ENCODE measurements around the gene GNS. TPM values are rescaled to one million over a fixed set of nuclear protein-coding genes. Genes with fewer than 3 reads are reported as not detected.

The GNS gene
- polyA plus RNA-seq, 3 donors, result 19.1 to 89.2 (median 29.9) TPM

DNA sequence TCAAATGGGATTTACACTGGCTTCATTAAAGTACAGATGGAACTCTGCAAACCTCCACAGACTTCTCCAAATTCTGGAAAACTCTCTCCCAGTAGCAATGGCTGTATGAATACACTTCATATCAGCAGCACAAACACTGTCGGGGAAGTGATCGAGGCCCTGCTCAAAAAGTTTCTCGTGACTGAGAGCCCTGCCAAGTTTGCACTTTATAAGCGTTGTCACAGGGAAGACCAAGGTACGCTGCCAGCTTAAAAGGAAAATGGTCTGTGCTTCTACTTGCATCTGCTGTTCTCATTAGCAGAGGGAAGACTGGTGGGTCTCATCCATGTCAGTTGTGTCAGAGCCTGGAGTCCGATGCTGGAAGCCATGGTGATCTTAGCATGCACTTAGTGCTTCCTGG, 71.0 kb downstream of the GNS start:
- H3K27ac ChIP-seq (ENCODE audit: low read depth, low read length), result no peak overlapping the region
- WGBS, 3 donors, result 50 to 77% (median 67%) methylated on average over 6 of the region's 6 CpGs

DNA sequence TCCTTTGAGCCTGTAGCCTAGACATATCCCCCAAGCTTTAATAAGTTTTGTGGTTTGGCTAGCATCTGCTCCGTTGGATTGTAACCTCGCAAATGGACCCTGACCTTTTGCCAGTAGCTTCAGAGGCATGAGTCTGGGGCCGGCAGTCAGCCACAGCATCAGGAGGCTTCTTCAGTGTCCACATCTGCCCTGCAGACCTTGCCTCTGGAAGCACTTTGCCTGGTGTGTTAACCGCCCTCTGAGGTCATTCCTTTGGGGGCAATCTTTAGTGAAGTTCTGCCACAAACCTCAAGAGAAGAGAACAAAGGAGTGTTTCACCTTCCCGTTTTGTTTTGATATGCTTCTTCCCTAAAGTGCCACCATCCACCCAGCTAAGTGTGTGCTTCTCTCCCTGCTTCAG, 71.4 kb downstream of the GNS start:
- H3K27ac ChIP-seq (ENCODE audit: low read depth, low read length), result no peak overlapping the region
- whole genome bisulfite sequencing, 3 donors, result 30 to 53% (median 52%) methylated on average over 5 of the region's 5 CpGs

DNA sequence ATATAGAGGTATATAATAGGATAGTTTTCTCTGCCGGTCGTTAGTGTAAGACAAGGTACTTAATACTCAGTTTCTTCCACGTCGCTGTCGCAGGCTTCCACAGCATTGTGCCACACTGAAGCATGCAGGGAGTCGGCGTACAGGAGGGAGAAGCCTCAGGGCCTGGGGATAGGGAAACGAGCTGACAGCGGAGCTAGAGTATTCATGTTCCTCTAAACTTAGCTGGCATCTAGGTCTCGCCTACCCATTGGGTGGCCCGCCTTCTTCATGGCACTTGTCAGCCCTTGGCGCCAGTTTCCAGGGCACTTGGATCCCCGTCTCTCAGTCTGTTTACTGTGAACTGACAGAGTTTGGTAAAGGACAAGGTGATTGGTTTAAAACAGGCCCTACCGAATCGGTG, 73.6 kb downstream of the GNS start:
- no peak overlapping the region for H3K27ac ChIP-seq (ENCODE audit: low read depth, low read length)
- 95 to 97% (median 97%) methylated on average over 15 of the region's 15 CpGs for WGBS, 3 donors

DNA sequence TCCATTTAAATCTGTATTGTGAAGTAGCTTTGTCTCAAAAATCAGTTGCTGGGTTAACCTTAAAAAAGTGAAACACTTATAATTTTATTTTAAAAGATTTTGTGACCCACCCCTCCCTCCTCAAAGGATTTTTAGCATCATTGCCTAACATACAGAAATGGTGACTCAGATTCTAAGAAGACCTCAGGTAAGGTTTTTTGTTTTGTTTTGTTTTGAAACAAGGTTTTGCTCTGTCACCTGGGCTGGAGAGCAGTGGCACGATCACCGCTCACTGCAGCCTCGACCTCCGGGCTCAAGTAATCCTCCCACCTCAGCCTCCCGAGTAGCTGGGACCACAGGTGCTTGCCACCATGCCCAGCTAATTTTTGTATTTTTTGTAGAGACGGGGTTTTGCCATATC, 74.2 kb downstream of the GNS start:
- WGBS, 3 donors, result 92 to 93% (median 93%) methylated on average over 6 of the region's 6 CpGs
- no peak overlapping the region for H3K27ac ChIP-seq (ENCODE audit: low read depth, low read length)

DNA sequence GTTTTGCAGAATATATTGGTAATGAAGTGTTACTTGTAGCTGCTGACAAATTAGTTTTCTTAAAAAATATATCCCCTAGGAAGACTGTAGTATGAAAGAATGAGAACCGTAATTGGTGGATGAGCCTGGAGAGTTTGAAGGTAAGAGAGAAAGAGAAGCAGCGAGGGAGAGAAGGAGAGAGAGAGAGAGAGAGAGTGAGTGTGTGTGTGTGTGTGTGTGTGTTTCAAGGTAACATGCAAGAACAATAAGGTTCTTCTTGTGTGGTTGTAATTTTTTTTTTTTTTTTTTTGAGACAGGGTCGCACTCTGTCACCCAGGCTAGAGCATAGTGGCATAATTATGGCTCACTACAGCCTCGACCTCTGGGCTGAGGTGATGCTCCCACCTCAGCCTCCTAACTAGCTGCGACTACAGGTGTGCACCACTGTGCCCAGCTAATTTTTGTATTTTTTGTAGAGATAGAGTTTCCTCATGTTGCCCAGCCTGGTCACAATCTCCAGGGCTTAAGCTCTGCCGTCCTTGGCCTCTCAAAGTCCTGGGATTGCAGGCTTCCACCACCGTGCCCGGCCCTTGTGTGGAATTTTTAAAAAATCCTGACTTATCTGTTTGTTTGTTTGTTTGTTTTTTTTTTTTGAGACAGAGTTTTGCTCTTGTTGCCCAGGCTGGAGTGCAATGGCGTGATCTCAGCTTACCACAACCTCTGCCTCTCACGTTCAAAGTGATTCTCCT, 75.2 kb downstream of the GNS start:
- H3K27ac ChIP-seq (ENCODE audit: low read depth, low read length), result no peak overlapping the region
- 81 to 85% (median 83%) methylated on average over 10 of the region's 10 CpGs for WGBS, 3 donors

DNA sequence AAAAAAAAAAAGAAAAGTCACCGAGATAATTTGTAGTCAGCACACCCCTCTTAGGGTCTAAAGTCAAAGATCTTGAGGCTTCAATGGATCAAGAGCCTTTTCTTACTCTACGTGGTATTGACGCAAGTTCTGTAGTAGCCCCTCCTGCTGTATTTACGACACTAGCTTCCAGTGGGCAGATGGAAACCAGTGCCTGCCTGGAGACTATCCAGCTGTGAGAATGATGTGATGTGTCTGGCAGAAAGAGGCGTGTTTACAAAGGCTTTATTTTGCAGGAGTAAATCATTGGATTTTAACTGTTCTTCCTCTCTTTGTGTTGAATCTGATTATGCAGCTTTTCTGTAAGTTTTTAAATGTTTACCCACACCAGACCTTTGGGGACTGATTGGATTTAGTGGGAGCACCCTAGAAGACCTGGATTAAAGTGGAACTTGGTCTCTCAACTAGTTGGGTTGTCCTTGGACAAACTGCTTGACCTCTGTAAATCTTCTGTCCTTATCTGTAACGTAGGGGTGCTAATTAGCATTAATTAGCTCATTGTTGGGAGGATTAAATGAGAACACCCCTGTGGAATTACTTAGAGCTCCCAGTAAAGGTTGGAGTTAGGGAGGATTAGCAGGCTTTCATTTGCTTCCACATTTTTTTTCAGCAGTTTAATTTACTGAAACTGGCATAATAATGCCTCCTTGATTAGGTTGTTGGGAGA, 76.5 kb downstream of the GNS start:
- 40 to 43% (median 41%) methylated on average over 6 of the region's 6 CpGs for WGBS, 3 donors
- H3K27ac ChIP-seq (ENCODE audit: low read depth, low read length), result no peak overlapping the region

DNA sequence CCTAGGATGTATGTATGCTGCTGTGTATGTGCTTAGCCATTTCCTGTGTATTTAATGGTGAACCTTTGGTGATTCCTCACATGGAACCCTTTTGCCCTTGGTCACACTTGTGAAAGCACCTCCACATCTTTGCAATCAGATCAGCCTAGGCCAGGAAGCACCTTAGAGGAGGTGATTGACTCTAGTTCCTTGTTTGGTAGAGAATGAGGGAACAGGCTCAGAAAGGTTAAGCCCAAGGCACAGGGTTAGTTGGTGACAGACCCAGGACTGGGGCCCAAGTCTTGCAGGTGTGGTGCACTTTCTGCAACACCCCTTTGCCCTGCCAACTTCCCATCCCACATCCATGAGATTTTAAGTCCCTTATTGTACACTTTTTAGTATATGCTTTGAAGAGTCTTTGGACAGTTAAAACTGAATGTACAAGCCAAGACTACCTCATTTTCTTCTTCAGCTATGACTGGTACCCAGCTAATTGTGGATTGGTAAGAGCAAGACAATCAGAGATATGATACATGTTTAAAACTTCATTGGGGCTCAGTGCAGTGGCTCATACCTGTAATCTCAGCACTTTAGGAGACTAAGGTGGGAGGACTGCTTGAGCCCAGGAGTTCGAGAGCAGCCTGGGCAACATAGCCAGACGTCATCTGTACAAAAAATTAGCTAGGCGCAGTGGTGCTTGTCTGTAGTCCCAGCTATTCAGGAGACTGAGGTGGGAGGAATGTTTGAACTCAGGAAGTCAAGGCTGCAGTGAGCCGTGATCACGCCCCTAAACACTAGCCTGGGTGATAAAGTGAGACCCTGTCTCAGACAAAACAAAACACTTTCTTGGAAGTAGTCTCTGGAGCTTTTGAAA, 77.8 kb downstream of the GNS start:
- no peak overlapping the region for H3K27ac ChIP-seq (ENCODE audit: low read depth, low read length)
- 76 to 89% (median 83%) methylated on average over 5 of the region's 5 CpGs for WGBS, 3 donors

DNA sequence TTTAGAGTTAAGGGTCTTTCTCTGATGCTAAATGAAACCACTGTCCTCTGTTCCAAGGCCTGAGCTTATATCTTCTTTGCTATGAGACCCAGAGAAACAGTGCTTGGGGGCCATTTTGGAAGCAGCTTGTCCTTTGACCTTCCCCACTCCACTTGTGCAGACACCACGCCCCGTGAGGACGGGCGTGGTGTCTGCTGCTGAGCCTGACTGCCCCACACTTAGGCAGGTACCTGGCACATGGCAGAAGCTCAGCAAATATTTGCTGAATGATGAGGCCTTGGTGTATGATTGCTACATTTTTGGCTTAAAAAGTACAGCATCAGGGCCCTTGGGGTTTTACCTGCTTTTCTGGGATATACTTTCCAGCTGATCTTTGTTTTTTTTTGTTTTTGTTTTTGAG, 79.0 kb downstream of the GNS start:
- WGBS, 3 donors, result 43 to 81% (median 76%) methylated on average over 4 of the region's 4 CpGs
- H3K27ac ChIP-seq (ENCODE audit: low read depth, low read length), result no peak overlapping the region

DNA sequence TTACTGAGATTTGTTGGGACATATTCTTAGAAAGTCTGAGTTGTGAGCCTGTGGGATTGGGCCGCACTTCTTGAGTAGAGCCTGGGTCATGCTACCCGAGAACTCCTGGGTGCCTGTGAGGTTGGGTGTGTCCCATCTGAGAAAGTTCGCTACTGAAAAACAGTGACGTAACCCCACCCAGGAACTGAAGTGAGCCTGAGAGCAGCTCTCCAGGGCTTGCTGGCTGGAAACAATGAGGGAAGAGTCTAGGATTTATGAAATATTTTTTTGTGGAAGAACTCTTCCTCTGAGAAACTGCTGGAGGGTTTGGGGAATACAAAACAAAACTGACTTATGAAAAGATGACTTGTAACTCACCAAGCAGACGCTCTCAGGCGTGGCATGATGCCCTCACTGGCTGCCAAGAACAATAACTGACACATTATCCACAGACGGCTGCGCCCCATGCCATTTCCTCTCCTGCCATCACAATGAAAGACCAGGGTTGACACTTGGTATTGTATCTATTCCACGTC, 79.7 kb downstream of the GNS start:
- H3K27ac ChIP-seq (ENCODE audit: low read depth, low read length), result no peak overlapping the region
- 31 to 54% (median 36%) methylated on average over 9 of the region's 9 CpGs for WGBS, 3 donors

DNA sequence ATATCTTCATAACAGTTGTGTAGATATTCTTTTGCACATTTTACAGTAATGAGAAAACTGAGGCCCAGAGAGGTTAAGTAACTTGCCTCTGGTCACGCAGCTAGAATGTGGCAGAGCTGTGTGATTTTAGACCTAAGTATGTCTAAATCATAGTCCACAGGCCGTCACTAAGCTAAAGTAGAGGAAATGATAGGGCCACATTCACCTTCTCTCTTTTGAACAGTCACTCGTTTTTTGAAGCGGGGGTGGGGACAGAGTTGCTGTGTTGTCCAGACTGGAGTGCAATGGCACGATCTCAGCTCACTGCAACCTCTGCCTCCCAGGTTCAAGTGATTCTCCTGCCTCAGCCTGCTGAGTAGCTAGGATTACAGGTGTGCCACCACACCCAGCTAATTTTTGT, 80.4 kb downstream of the GNS start:
- 74 to 84% (median 81%) methylated on average over 5 of the region's 5 CpGs for WGBS, 3 donors
- H3K27ac ChIP-seq (ENCODE audit: low read depth, low read length), result no peak overlapping the region

DNA sequence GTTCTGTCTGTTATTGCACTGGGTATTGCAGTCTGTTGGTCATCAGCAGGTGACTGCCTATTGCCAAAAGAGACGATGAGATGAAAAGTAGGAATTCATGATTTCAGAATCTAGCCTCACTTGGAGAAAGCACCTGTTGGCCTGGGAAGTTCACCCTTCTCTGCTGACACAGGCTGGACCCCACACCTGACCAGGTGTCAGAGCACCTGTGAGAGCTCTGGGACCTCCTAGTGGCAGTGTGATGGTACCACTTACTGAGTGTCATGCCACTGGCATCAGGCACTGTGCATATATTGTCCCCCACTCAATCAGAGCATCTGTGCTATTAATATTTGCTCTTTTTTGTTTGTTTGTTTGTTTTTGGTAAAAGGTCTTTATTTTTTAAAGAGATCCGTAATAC, 81.0 kb downstream of the GNS start:
- H3K27ac ChIP-seq (ENCODE audit: low read depth, low read length), result no peak overlapping the region
- WGBS, 3 donors, result 63 to 89% (median 73%) methylated on average over 2 of the region's 2 CpGs

DNA sequence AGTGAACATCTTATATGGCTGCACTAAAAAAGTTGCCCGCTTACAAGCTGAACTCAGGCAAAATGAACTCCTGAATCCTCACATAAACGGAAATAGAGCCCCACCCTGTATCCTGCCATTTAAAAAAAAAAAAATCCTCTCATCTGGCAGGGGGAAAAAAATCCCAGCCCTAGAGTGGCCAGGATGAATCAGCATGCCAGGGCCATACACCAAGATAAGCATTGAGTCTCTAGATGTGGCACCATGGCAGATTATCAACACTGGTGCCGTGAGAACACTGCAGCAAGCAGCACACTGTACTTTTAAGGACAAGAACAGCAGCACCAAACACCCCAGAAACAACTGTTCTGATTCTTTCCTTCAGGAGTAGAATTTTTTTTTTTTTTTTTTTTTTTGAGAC, 83.4 kb downstream of the GNS start:
- 48 to 61% (median 57%) methylated on average over 3 of the region's 3 CpGs for WGBS, 3 donors
- H3K27ac ChIP-seq (ENCODE audit: low read depth, low read length), result no peak overlapping the region

DNA sequence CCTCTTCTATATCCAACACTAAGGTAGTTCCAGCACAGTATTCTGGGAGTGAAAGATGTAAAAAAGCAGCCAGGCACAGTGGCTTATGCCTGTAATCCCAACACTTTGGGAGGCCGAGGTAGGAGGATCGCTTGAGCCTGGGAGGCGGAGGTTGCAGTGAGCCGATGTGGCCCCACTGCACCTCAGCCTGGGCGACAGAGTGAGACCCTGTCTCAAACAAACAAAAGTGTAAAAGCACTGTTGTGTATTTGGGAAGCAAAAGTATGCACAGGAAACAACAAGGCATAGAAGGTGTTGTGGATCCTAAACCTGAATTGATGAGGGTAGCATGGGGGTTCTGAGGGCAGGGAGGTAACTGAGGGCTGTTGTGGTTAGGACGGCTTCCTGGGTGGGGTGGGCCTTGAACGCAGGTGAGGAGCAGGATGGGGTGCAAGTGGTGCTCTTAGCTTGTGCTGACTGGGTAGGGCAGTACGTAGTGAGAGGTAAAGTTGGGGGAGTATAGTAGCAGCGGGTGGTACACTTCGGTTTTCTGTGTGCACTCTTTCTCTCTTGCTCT, 84.8 kb downstream of the GNS start:
- no peak overlapping the region for H3K27ac ChIP-seq (ENCODE audit: low read depth, low read length)
- WGBS, 3 donors, result 85 to 90% (median 90%) methylated on average over 10 of the region's 10 CpGs

DNA sequence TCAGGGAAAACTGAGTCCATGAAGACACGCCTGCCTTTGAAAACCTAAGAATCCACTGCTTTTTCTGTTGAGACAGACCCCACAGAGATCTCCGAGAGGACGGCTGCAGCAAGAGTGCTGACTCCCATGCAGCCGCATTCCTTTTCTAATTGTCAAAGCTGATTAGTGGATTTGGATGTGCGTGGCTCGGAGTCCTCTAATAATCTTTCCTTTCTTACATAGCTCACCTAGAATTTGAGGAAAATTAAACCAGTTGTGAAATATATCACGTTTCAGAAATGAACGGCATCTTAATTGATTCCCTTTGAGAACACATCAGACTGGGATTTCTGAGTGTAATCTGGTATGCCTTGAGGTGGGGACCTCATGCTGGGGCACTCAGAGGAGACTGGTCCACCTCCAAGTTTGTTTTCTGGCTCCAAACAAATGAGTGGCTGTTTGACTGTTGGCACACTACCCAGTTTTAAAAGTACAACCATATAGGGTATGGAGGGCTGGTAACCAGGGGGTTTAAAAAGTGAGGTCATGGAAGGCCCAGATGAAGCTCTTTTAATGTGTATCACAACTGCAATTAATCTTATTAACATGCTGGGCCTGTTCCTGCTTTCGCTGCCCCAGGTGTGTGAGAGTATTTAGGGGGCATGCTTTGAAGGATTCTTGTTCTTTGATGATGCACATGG, 85.6 kb downstream of the GNS start:
- WGBS, 3 donors, result 61 to 77% (median 75%) methylated on average over 9 of the region's 9 CpGs
- no peak overlapping the region for H3K27ac ChIP-seq (ENCODE audit: low read depth, low read length)

DNA sequence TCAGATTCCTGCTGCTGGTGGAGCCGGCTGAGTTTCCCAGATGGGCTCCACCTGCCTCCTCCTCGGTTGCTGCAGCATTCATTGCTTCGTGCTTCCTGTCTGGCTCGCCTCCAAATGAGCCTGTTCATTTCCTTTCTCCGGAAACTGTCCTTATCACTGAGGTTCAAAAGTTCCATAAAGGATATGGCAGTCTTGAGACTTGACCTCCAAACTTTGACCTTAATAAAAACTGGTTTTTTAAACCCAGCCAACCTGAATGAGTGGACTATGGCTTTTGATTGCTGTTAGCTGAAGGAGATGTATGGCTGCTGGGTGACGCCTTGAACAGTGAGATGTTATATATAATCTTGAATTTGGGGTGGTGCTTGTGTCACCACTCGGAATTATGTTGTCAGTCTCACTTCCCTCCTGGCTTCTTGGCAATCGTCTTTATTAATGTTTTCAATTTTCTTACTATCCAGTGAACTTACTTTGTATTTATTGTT, 86.2 kb downstream of the GNS start:
- H3K27ac ChIP-seq (ENCODE audit: low read depth, low read length), result no peak overlapping the region
- WGBS, 3 donors, result 15 to 22% (median 17%) methylated on average over 8 of the region's 8 CpGs

DNA sequence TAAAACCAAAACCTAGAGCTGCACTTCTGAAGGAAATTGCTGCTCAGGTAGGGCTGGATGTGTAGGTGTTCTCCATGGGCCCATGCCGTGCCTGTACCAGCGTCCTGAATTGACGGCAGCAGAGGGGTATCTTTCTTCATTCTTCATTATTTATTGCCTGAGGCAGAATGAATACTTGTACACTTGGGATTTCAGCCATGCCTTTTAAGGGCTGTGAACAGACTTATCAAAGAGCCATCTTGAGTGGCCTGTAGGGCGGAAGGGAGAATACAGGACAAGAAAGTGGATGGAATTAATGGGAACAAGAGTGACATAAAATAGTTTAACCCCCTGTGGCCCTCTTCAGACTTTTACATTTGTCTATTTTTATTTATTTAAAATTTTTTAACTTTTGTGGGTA, 87.5 kb downstream of the GNS start:
- WGBS, 3 donors, result 37 to 68% (median 68%) methylated on average over 4 of the region's 4 CpGs
- no peak overlapping the region for H3K27ac ChIP-seq (ENCODE audit: low read depth, low read length)

DNA sequence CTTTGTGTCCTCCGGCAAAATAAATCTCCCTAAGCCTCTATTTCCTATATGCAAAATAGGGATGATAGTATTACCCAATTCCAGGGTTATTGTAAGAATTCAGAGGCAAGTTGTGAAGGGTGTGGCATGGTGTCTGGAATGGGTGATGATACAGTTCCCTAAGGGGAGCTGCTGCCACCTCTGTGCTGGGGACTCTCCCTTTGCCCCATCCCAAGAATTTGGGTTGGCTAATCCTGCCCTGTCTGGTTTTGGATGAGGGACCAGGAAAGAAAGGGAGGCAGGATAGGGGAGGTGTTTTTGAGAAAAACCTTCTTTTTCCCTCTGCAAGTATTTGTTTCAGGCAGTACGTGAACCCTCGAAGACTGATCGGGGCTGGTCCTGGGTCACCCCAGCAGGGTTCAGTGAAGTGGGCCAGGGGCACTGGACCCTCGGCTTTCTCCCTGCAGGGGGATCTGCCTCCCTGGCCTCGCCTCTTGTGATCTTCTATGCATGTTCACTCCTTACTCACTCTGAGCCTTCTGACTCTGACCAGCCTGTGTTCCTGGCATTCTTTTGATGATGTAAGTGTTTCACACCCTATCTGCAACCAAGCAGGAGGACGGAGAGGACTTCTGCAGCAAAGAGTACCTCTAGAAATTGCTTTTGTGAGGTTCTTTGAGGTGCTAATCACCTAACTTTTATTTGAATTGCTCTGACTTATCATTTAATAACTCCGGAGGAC, 88.1 kb downstream of the GNS start:
- no peak overlapping the region for H3K27ac ChIP-seq (ENCODE audit: low read depth, low read length)
- 64 to 68% (median 66%) methylated on average over 8 of the region's 8 CpGs for WGBS, 3 donors

Measured in adipose tissue (tissue), 3 donors.